HepG2 (cell line): Measurements from ENCODE around the gene SNX30. TPM values are rescaled to one million over a fixed set of nuclear protein-coding genes. Genes with fewer than 3 reads are reported as not detected.

Source experiments
- ATAC-seq: fragments of 200-7000 bp; cut with Tn5 transposase; 3 replicates; pipeline ENCODE4 v1.9.1; 2020; ENCODE audit warnings: mild to moderate bottlenecking, moderate library complexity
- BruUV-seq: library from RNA; stranded (reverse); fragments of 400-500 nt; replicated peaks from 2 replicates; lab custom pipeline; 2021; lab: Mats Ljungman, UMichigan
- CTCF ChIA-PET: fragments of 300-600 bp; formaldehyde crosslinking; extraction: SDS; loops from one replicate; lab custom pipeline; 2021; ENCODE audit warnings: low total read pairs, inconsistent platforms, low intra/inter-chr PET ratio; lab: Yijun Ruan, JAX
- POLR2A ChIA-PET: fragments of 350-600 bp; sonication (Branson Sonifier 250); formaldehyde crosslinking; loops from one replicate; lab custom pipeline; 2020; ENCODE audit warnings: antibody characterized with exemption, inconsistent platforms; lab: Yijun Ruan, JAX
- DNase-seq: peaks from one replicate; pipeline ENCODE4 v3.0.0-alpha.2; 2015; ENCODE audit warnings: low spot score
- FAIRE-seq: peaks from 3 replicates; lab custom pipeline; 2011; peaks lifted over from hg19 to GRCh38; lab: Jason Lieb, UNC
- H2AFZ ChIP-seq: one replicate; pipeline ENCODE4 v1.6.1; 2011; ENCODE audit warnings: low read length, inconsistent platforms
- H3K27ac ChIP-seq: fragments of 300-600 bp; 3 replicates; pipeline ENCODE4 v1.8.0; 2011; ENCODE audit warnings: mixed run types, mild to moderate bottlenecking, mixed read lengths, low read length, inconsistent platforms; ENCODE audit not compliant: insufficient read depth; ENCODE audit errors: extremely low read length
- H3K27me3 ChIP-seq, 2 experiments: fragments of 200-600 bp in 1 of 2; 2 replicates in 1 of 2; 3 replicates in 1 of 2; pipeline versions ENCODE4 v1.6.0 to v1.8.0; 2011; ENCODE audit warnings: low read length in 2 of 2, mild to moderate bottlenecking in 2 of 2, moderate library complexity in 2 of 2, inconsistent platforms in 1 of 2; ENCODE audit not compliant: insufficient read depth in 2 of 2, control insufficient read depth in 1 of 2
- H3K36me3 ChIP-seq, 2 experiments: fragments of 200-600 bp in 1 of 2; replicated peaks in 1 of 2; 2 replicates in 1 of 2; 3 replicates in 1 of 2; pipeline versions ENCODE4 v1.5.1 to v1.8.0; 2011; ENCODE audit warnings: low read length in 2 of 2, inconsistent platforms in 1 of 2; ENCODE audit not compliant: insufficient read depth in 2 of 2, control insufficient read depth in 1 of 2
- H3K4me1 ChIP-seq: 2 replicates; pipeline ENCODE4 v1.5.1; 2012; ENCODE audit warnings: low read length, inconsistent platforms; ENCODE audit not compliant: insufficient read depth
- H3K4me2 ChIP-seq: 2 replicates; pipeline ENCODE4 v1.6.0; 2011; ENCODE audit warnings: low read depth, low read length, inconsistent platforms
- H3K4me3 ChIP-seq, 3 experiments: fragments of 200-600 bp in 1 of 3; sonication (generic), shearing (Covaris generic) in 1 of 3; replicated peaks in 1 of 3; 2 replicates each; pipeline ENCODE4 v1.5.1; 2011 to 2016; ENCODE audit warnings: low read length in 3 of 3, inconsistent platforms in 2 of 3, low read depth in 2 of 3, mild to moderate bottlenecking in 2 of 3, control low read depth in 1 of 3, mixed read lengths in 1 of 3; ENCODE audit not compliant: insufficient read depth in 1 of 3
- H3K79me2 ChIP-seq: one replicate; pipeline ENCODE4 v1.6.1; 2011; ENCODE audit warnings: low read length, inconsistent platforms; ENCODE audit not compliant: insufficient read depth
- H3K9ac ChIP-seq: 2 replicates; pipeline ENCODE4 v1.6.0; 2011; ENCODE audit warnings: mild to moderate bottlenecking, low read depth, low read length, inconsistent platforms; ENCODE audit not compliant: insufficient read depth
- H3K9me3 ChIP-seq: 2 replicates; pipeline ENCODE4 v1.5.1; 2012; ENCODE audit warnings: mild to moderate bottlenecking, low read length
- H4K20me1 ChIP-seq: 2 replicates; pipeline ENCODE4 v1.6.0; 2011; ENCODE audit warnings: inconsistent platforms, mild to moderate bottlenecking, low read length, moderate library complexity; ENCODE audit not compliant: insufficient read depth
- ASH2L ChIP-seq: fragments of 300-600, 200-600 bp; sonication (generic); IDR thresholded peaks from 2 replicates; pipeline ENCODE4 v1.7.0; 2017; ENCODE audit warnings: low read depth, mild to moderate bottlenecking, moderate library complexity, mixed read lengths, low read length; ENCODE audit not compliant: insufficient read length
- KAT8 ChIP-seq: IDR thresholded peaks from 2 replicates; pipeline ENCODE4 v1.6.1; 2016; ENCODE audit warnings: missing genetic modification reagents, missing compliant biosample characterization
- KLF11 ChIP-seq: IDR thresholded peaks from 2 replicates; pipeline ENCODE4 v1.6.1; 2016; ENCODE audit warnings: missing compliant biosample characterization
- MLLT10 ChIP-seq: sonication (generic); formaldehyde crosslinking; IDR thresholded peaks from 2 replicates; pipeline ENCODE4 v1.4.0; 2020; ENCODE audit warnings: missing genetic modification reagents
- RARA ChIP-seq: IDR thresholded peaks from 2 replicates; pipeline ENCODE4 v1.6.1; 2016; ENCODE audit warnings: missing genetic modification reagents, missing compliant biosample characterization
- SALL1 ChIP-seq: sonication (generic); formaldehyde crosslinking; IDR thresholded peaks from 2 replicates; pipeline ENCODE4 v1.8.0; 2022; ENCODE audit warnings: mild to moderate bottlenecking, missing genetic modification reagents
- SAP130 ChIP-seq: IDR thresholded peaks from 2 replicates; pipeline ENCODE4 v1.6.1; 2016; ENCODE audit warnings: low read depth
- SYNCRIP ChIP-seq: fragments of 200-400 bp; formaldehyde crosslinking; IDR thresholded peaks from 2 replicates; pipeline ENCODE4 v1.6.1; 2018; ENCODE audit warnings: mild to moderate bottlenecking, low read depth, low read length; ENCODE audit not compliant: insufficient read depth
- ZFY ChIP-seq: sonication (generic); formaldehyde crosslinking; IDR thresholded peaks from 2 replicates; pipeline ENCODE4 v1.4.0; 2020; ENCODE audit warnings: missing genetic modification reagents
- ZMYM4 ChIP-seq: sonication (generic); formaldehyde crosslinking; IDR thresholded peaks from 2 replicates; pipeline ENCODE4 v1.8.1; 2023; ENCODE audit warnings: mild to moderate bottlenecking, missing genetic modification reagents
- ZNF253 ChIP-seq: sonication (generic); formaldehyde crosslinking; IDR thresholded peaks from 2 replicates; pipeline ENCODE4 v1.8.0; 2022; ENCODE audit warnings: mild to moderate bottlenecking, missing genetic modification reagents, borderline replicate concordance
- ZZZ3 ChIP-seq: sonication (generic); formaldehyde crosslinking; IDR thresholded peaks from 2 replicates; pipeline ENCODE4 v1.4.0; 2020; ENCODE audit warnings: missing genetic modification reagents, mild to moderate bottlenecking, borderline replicate concordance
- WGBS: methylation state at CpG from one replicate; pipeline ENCODE4 v1.1.6; 2017; ENCODE audit warnings: low lambda C conversion rate; 5-methylcytosine and 5-hydroxymethylcytosine counted together
- in situ Hi-C: cut with HindIII; loops from 2 replicates; pipeline ENCODE4 v1.10.0; 2017; ENCODE audit warnings: low pct_unique_long_range_greater_than_20kb; ENCODE audit not compliant: extremely low pct_ligation_motif_present
- intact Hi-C: fragments of 100-400 bp; cut with micrococcal nuclease; formaldehyde crosslinking; loops from one replicate; pipeline ENCODE4 v1.10.0; 2022; ENCODE audit not compliant: unreplicated experiment
- polyA plus RNA-seq, 8 experiments: library from polyadenylated mRNA; depleted of rRNA in 3 of 8; stranded (reverse) in 7 of 8; unstranded in 1 of 8; fragments of >200 nt; fragmentation: Illumina TruSeq in 4 of 8; extraction: Trizol in 4 of 8; gene quantifications; 2 replicates each; pipeline versions ENCODE4 v1.2.1 to v1.2.3, GENCODE V29; 2011 to 2016; ENCODE audit warnings: low read depth in 4 of 8, missing spikeins in 1 of 8, mixed read lengths in 1 of 8; ENCODE audit not compliant: insufficient read depth in 1 of 8
- total RNA-seq, 5 experiments: library from RNA; depleted of rRNA; stranded (reverse); fragments of >200 nt; fragmentation: Illumina TruSeq; extraction: Trizol; gene quantifications; 2 replicates each; pipeline ENCODE4 v1.2.3, GENCODE V29; 2016; ENCODE audit warnings: low read depth in 1 of 5
- TF ChIP-seq, protein P1 (sequence below): sonication (generic); formaldehyde crosslinking; conservative IDR thresholded peaks from 2 replicates; pipeline ENCODE4 v1.4.0; 2020; ENCODE audit warnings: mild to moderate bottlenecking, missing genetic modification reagents, moderate library complexity
- TF ChIP-seq, protein P2 (sequence below): sonication (generic); formaldehyde crosslinking; IDR thresholded peaks from 2 replicates; pipeline ENCODE4 v1.4.0; 2020; ENCODE audit warnings: missing genetic modification reagents
- TF ChIP-seq, protein P3 (sequence below): IDR thresholded peaks from 2 replicates; pipeline ENCODE4 v1.6.1; 2016; ENCODE audit warnings: missing compliant biosample characterization, missing genetic modification reagents, borderline replicate concordance
- TF ChIP-seq, protein P4 (sequence below): sonication (generic); formaldehyde crosslinking; IDR thresholded peaks from 2 replicates; pipeline ENCODE4 v1.8.0; 2022; ENCODE audit warnings: missing genetic modification reagents, low read depth, mild to moderate bottlenecking, borderline replicate concordance

The SNX30 gene
- total and polyA plus RNA-seq, 2 of the 13 experiments (the other 11 are each of a cell fraction or from before 2014, with no cell fraction given) = 4.4 to 12.4 TPM

DNA sequence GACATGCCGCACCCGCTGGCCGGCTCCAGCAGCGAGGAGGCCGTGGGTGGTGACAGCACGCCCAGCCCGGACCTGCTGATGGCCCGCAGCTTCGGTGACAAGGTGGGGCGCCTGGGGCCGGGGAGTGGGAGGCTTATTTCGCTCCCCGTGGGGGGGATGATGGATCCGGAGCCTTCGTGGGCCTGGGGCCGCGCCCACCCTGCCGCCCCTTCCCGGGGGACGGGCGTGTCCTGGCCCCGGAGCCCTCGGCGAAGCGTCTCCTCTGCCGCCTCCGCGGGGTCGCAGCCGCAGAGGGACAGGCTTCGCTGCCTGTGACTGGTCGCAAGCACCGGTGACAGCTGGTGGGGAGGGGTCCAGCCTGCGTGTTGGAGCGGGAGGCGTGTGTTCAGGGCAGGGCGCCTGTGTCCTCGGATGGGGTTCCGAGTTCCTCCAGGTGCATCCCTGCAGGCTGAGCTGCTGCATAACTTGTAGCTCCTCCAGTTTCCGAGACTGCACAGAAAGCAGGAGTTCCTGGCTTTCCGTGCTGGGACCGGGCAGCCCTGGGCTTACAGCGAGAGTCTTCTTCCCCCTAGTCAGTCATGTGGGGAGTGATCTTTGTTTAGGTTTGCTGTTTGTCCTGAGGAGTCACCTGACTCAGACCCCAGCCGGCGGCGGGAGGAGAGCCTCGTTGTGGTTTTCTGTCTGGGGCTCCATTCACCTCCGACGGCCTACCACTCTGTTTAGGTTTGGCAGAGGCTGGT, 666 bp downstream of the SNX30 start:
- ATAC-seq (peak; percentile 76), FAIRE-seq (peak; percentile 46), DNase-seq (peak; percentile 78)
- H3K36me3 ChIP-seq = no peaks in the 10 kb centered on the region
- ChIA-PET POLR2A (interaction anchor here (0.9 to 6.0 kb wide), 5 partner anchors 12 to 372 kb away, joined by 3 to 35 read pairs (median 17); partner anchors contain the start of gene INIP), CTCF (no interaction called here)
- intact Hi-C loops = loop anchor here (1.0 kb wide), 1 partner anchor 42 kb away; no protein-coding TSS in a partner anchor
- 0% methylated on average over 10 of the region's 49 CpGs for WGBS
- H2AFZ ChIP-seq = no peak overlapping the region
- H3K27me3 ChIP-seq = no peaks in the 10 kb centered on the region; a peak in 1 of 5 replicates
- H3K4me1 ChIP-seq = peaks cover 78% of the 10 kb centered on the region
- in situ Hi-C loops = no loop called here
- peak overlapping the region; percentile 86 to 97 (median 89) for H3K4me3 ChIP-seq
- H3K4me2 ChIP-seq = peak overlapping the region; percentile 91
- peak overlapping the region; percentile 65 for H3K27ac ChIP-seq
- H3K9me3 ChIP-seq = no peaks in the 10 kb centered on the region
- no TSS peak for BruUV-seq
- H3K9ac ChIP-seq = peak overlapping the region; percentile 88
- no peaks in the 10 kb centered on the region for H4K20me1 ChIP-seq
- peaks cover 35% of the 10 kb centered on the region for H3K79me2 ChIP-seq
- TF ChIP-seq SYNCRIP (no peak), ASH2L (peak; percentile 52), ZFY (CRISPR knock-in tag) (peak; percentile 31; the same call in 1 of the 2 replicates), SAP130 (peak; percentile 79), KLF11 (CRISPR knock-in tag) (no peak), ZZZ3 (CRISPR knock-in tag) (no peak), ZMYM4 (peak; percentile 72), SALL1 (CRISPR knock-in tag) (peak; percentile 41; the same call in 1 of the 2 replicates), RARA (CRISPR knock-in tag) (peak; percentile 16; the same call in 1 of the 2 replicates), MLLT10 (CRISPR knock-in tag) (no peak), ZNF253 (no peak), KAT8 (CRISPR knock-in tag) (0 out of 2 replicates have a peak, but pooled peaks have one; percentile 26)
- TF ChIP-seq, protein P1, sequence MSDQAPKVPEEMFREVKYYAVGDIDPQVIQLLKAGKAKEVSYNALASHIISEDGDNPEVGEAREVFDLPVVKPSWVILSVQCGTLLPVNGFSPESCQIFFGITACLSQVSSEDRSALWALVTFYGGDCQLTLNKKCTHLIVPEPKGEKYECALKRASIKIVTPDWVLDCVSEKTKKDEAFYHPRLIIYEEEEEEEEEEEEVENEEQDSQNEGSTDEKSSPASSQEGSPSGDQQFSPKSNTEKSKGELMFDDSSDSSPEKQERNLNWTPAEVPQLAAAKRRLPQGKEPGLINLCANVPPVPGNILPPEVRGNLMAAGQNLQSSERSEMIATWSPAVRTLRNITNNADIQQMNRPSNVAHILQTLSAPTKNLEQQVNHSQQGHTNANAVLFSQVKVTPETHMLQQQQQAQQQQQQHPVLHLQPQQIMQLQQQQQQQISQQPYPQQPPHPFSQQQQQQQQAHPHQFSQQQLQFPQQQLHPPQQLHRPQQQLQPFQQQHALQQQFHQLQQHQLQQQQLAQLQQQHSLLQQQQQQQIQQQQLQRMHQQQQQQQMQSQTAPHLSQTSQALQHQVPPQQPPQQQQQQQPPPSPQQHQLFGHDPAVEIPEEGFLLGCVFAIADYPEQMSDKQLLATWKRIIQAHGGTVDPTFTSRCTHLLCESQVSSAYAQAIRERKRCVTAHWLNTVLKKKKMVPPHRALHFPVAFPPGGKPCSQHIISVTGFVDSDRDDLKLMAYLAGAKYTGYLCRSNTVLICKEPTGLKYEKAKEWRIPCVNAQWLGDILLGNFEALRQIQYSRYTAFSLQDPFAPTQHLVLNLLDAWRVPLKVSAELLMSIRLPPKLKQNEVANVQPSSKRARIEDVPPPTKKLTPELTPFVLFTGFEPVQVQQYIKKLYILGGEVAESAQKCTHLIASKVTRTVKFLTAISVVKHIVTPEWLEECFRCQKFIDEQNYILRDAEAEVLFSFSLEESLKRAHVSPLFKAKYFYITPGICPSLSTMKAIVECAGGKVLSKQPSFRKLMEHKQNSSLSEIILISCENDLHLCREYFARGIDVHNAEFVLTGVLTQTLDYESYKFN (CRISPR knock-in tag) = 0 out of 2 replicates have a peak, but pooled peaks have one; percentile 33
- TF ChIP-seq, protein P2, sequence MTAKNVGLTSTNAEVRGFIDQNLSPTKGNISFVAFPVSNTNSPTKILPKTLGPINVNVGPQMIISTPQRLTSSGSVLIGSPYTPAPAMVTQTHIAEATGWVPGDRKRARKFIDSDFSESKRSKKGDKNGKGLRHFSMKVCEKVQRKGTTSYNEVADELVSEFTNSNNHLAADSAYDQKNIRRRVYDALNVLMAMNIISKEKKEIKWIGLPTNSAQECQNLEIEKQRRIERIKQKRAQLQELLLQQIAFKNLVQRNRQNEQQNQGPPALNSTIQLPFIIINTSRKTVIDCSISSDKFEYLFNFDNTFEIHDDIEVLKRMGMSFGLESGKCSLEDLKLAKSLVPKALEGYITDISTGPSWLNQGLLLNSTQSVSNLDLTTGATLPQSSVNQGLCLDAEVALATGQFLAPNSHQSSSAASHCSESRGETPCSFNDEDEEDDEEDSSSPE (CRISPR knock-in tag) = peak; percentile 72
- TF ChIP-seq, protein P3, sequence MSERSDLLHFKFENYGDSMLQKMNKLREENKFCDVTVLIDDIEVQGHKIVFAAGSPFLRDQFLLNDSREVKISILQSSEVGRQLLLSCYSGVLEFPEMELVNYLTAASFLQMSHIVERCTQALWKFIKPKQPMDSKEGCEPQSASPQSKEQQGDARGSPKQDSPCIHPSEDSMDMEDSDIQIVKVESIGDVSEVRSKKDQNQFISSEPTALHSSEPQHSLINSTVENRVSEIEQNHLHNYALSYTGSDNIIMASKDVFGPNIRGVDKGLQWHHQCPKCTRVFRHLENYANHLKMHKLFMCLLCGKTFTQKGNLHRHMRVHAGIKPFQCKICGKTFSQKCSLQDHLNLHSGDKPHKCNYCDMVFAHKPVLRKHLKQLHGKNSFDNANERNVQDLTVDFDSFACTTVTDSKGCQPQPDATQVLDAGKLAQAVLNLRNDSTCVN (CRISPR knock-in tag) = no peak; the same call in 1 of the 2 replicates
- TF ChIP-seq, protein P4, sequence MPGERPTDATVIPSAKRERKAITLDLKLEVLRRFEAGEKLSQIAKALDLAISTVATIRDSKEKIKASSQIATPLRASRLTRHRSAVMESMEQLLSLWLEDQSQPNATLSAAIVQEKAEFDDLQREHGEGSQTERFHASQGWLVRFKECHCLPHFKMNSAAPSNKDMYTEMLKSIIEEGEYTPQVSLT (CRISPR knock-in tag) = no peak
